Measurements from ENCODE around the gene RCL1.

DNA sequence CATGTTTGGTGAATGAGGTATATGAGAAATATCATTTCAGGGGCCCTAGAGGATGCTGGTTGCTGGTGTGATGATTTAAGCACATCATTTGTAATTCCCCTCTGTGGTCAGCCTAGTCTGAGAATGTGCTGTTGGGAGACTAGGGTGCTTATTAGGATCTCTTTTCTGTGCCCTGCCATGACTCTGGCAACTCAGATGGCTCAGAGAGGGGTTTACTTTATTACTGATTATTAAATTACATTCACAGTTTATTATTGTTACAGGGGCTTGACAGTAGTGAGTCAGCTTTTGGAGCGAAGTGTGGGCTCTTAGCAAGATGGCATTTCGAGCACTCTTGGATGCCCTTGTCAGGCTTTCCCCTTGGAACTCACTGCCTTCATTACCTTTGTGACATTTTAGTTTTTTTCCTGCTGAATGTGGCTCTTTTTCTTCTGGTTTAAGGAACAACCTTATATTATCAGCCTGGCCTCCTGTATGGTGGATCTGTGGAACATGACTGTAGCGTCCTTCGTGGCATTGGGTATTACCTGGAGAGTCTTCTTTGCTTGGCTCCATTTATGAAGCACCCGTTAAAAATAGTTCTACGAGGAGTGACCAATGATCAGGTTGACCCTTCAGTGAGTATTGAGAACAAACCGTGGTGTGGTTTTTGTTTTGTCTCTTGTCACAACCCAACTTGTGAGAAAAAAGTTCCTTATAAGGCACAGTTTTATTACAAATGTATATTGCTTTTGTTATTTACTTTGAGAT is 33.8 kb downstream of the RCL1 start:
- TF ChIP-seq, protein P1, sequence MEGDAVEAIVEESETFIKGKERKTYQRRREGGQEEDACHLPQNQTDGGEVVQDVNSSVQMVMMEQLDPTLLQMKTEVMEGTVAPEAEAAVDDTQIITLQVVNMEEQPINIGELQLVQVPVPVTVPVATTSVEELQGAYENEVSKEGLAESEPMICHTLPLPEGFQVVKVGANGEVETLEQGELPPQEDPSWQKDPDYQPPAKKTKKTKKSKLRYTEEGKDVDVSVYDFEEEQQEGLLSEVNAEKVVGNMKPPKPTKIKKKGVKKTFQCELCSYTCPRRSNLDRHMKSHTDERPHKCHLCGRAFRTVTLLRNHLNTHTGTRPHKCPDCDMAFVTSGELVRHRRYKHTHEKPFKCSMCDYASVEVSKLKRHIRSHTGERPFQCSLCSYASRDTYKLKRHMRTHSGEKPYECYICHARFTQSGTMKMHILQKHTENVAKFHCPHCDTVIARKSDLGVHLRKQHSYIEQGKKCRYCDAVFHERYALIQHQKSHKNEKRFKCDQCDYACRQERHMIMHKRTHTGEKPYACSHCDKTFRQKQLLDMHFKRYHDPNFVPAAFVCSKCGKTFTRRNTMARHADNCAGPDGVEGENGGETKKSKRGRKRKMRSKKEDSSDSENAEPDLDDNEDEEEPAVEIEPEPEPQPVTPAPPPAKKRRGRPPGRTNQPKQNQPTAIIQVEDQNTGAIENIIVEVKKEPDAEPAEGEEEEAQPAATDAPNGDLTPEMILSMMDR (IDR thresholded peaks at IDR 0.05), result no peak
- TF ChIP-seq POLR2A (IDR thresholded peaks at IDR 0.05), result no peak

Data from uterus (tissue), 2 donors.